Activated T-cell treated with anti-CD3 and anti-CD28 coated beads for 24 hours (primary cell): Measurements from ENCODE around the gene ABCD3.
"Not testable (repeated sequence)": the region's sequence is repeated elsewhere in the genome, so short reads cannot be mapped to it uniquely, and the experiment has no call there.

ENCODE experiments used
- DNase-seq: peaks from one replicate; pipeline ENCODE4 v3.0.0-alpha.2; 2020; ENCODE audit warnings: low read depth

The ABCD3 gene

GRCh38 chr1:94413311-94413710, 4.9 kb upstream of the ABCD3 start:
- no peak for DNase-seq

GRCh38 chr1:94416901-94417727, 1.1 kb upstream of the ABCD3 start:
- DNase-seq: no peak

- DNase-seq: no peak
Measured at GRCh38 chr1:94417728-94417977, 536 bp upstream of the ABCD3 start.

- no peak for DNase-seq
Measured at GRCh38 chr1:94418664-94419655, 771 bp downstream of the ABCD3 start.

GRCh38 chr1:94422115-94422820, 4.1 kb downstream of the ABCD3 start:
- DNase-seq: no peak

- DNase-seq: no peak
Measured at GRCh38 chr1:94425821-94426484, 7.8 kb downstream of the ABCD3 start.

GRCh38 chr1:94426485-94426870, 8.3 kb downstream of the ABCD3 start:
- not testable (repeated sequence) for DNase-seq

- DNase-seq: no peak
Measured at GRCh38 chr1:94428441-94428840, 10.3 kb downstream of the ABCD3 start.

GRCh38 chr1:94428927-94429528, 10.8 kb downstream of the ABCD3 start:
- DNase-seq: not testable (repeated sequence)

GRCh38 chr1:94430066-94430465, 11.9 kb downstream of the ABCD3 start:
- DNase-seq: not testable (repeated sequence)

GRCh38 chr1:94433866-94434265, 15.7 kb downstream of the ABCD3 start:
- DNase-seq: no peak

GRCh38 chr1:94434365-94435045, 16.3 kb downstream of the ABCD3 start:
- no peak for DNase-seq

- no peak for DNase-seq
Measured at GRCh38 chr1:94438692-94439276, 20.6 kb downstream of the ABCD3 start.

- no peak for DNase-seq
Measured at GRCh38 chr1:94440088-94440487, 21.9 kb downstream of the ABCD3 start.

GRCh38 chr1:94443067-94443466, 24.9 kb downstream of the ABCD3 start:
- not testable (repeated sequence) for DNase-seq

GRCh38 chr1:94444819-94445218, 26.6 kb downstream of the ABCD3 start:
- DNase-seq: not testable (repeated sequence)

GRCh38 chr1:94445733-94446132, 27.5 kb downstream of the ABCD3 start:
- not testable (repeated sequence) for DNase-seq

GRCh38 chr1:94446177-94446576, 28.0 kb downstream of the ABCD3 start:
- not testable (repeated sequence) for DNase-seq

GRCh38 chr1:94448741-94449140, 30.6 kb downstream of the ABCD3 start:
- not testable (repeated sequence) for DNase-seq

GRCh38 chr1:94456736-94457135, 38.5 kb downstream of the ABCD3 start:
- DNase-seq: no peak
